SK-N-MC (cell line): ENCODE results near the gene IFI27L1.

Experiments
- DNase-seq: peaks from one replicate; pipeline ENCODE4 v3.0.0-alpha.2; 2011; ENCODE audit warnings: low read depth, low spot score
- H3K27ac ChIP-seq: fragments of 200-600 bp; sonication (generic); 2 replicates; pipeline ENCODE4 v1.5.1; 2016; ENCODE audit warnings: mixed run types
- H3K36me3 ChIP-seq: fragments of 200-600 bp; sonication (generic); 2 replicates; pipeline ENCODE4 v1.6.1; 2017; ENCODE audit warnings: antibody characterized with exemption, low read length, mixed read lengths; ENCODE audit not compliant: insufficient read depth
- H3K4me3 ChIP-seq: fragments of 200-600 bp; sonication (generic); 2 replicates; pipeline ENCODE4 v1.5.1; 2016
- H3K9ac ChIP-seq: fragments of 200-600 bp; sonication (generic); 2 replicates; pipeline ENCODE4 v1.8.0; 2017; ENCODE audit warnings: mixed run types, mixed read lengths; ENCODE audit not compliant: insufficient read length
- H3K9me3 ChIP-seq: fragments of 200-600 bp; sonication (generic); 2 replicates; pipeline ENCODE4 v1.6.1; 2017; ENCODE audit warnings: low read depth, mild to moderate bottlenecking, antibody characterized with exemption, low read length, moderate library complexity, mixed read lengths
- EZH2 ChIP-seq: fragments of 200-600 bp; sonication (generic); IDR thresholded peaks from one replicate; pipeline ENCODE4 v1.6.1; 2017; ENCODE audit warnings: antibody characterized with exemption
- FOXP2 ChIP-seq: optimal IDR thresholded peaks from 2 replicates; pipeline ENCODE3; 2011; ENCODE audit warnings: mild to moderate bottlenecking, moderate library complexity; ENCODE audit not compliant: insufficient read depth; ENCODE audit errors: extremely low read length, control extremely low read depth
- POLR2AphosphoS5 ChIP-seq: IDR thresholded peaks from 2 replicates; pipeline ENCODE4 v1.6.1; 2012; ENCODE audit warnings: mild to moderate bottlenecking, low read depth, low read length, borderline replicate concordance

IFI27L1 gene

GRCh38 chr14:94100847-94101246, 19.7 kb downstream of the IFI27L1 start:
- Histone ChIP-seq H3K9me3 (no peaks in the 10 kb centered on the region), H3K36me3 (no peaks in the 10 kb centered on the region), H3K9ac (no peak overlapping the region), H3K4me3 (no peak overlapping the region), H3K27ac (no peak overlapping the region)
- TF ChIP-seq FOXP2 (no peak), EZH2 (no peak), POLR2AphosphoS5 (no peak)
- no peak for DNase-seq

DNA sequence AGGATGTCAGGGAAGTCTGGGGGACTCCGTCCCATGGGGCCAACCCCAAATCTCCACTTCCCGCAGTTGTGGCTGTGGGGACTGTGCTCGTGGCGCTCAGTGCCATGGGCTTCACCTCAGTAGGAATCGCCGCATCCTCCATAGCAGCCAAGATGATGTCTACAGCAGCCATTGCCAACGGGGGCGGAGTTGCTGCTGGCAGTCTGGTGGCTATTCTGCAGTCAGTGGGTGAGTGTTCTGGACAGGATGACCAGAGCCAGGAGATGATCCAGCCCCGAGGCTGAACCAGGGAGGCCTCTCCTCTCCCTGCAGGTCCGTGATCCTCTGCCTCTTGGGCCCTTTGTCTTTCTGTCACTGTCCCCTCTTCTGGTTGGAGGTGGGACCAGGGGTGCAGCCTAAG, 20.6 kb downstream of the IFI27L1 start:
- DNase-seq = no peak
- Histone ChIP-seq H3K4me3 (no peak overlapping the region), H3K9ac (no peak overlapping the region), H3K27ac (no peak overlapping the region), H3K36me3 (no peaks in the 10 kb centered on the region), H3K9me3 (no peaks in the 10 kb centered on the region)
- no peak for TF ChIP-seq FOXP2
- TF ChIP-seq EZH2 = no peak
- no peak for TF ChIP-seq POLR2AphosphoS5

DNA sequence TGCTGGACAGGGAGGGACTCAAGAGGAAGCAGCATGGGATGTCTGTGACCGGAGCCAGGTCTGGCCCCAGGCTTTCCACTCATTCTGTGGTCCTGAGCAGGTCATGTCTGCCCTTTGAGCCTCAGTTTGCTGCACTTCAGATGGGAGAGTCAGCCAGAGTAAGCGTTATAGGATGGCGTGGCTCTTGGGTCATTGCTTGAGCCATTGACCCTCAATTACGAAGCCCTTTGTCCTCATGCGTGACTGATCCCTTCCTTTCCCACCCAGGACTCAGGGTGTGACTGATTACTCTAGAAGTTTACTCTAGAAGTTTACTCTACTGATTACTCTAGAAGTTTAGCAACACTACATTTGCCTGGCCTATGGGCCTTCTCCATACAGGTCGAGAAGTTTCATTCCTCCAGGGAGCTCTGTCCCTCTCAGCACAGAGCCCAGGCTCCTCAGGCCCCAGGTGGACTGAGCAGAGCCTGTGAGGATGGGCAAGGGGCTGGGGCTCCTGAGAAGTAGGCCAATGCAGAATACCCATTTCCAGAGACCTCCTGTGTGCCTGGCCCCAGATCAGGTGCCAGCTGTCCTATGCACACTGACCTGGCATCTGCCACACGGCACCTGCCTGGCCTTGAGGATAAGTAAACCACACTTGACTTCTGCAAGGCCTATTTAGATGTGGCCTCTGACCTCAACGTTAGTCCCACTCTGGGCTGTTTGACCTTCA, 21.8 kb downstream of the IFI27L1 start:
- no peak overlapping the region for H3K27ac ChIP-seq
- DNase-seq = no peak
- no peak overlapping the region for H3K9ac ChIP-seq
- no peak overlapping the region for H3K4me3 ChIP-seq
- no peaks in the 10 kb centered on the region for H3K36me3 ChIP-seq
- TF ChIP-seq POLR2AphosphoS5 = no peak
- no peak for TF ChIP-seq EZH2
- no peak for TF ChIP-seq FOXP2
- no peaks in the 10 kb centered on the region for H3K9me3 ChIP-seq

GRCh38 chr14:94103554-94104150, 22.5 kb downstream of the IFI27L1 start:
- Histone ChIP-seq H3K4me3 (no peak overlapping the region), H3K9ac (no peak overlapping the region), H3K27ac (no peak overlapping the region), H3K9me3 (no peaks in the 10 kb centered on the region), H3K36me3 (no peaks in the 10 kb centered on the region)
- no peak for DNase-seq
- no peak for TF ChIP-seq FOXP2
- no peak for TF ChIP-seq POLR2AphosphoS5
- TF ChIP-seq EZH2 = no peak

- Histone ChIP-seq H3K9me3 (no peaks in the 10 kb centered on the region), H3K27ac (no peak overlapping the region), H3K4me3 (no peak overlapping the region), H3K36me3 (no peaks in the 10 kb centered on the region), H3K9ac (no peak overlapping the region)
- TF ChIP-seq EZH2 (no peak), FOXP2 (no peak), POLR2AphosphoS5 (no peak)
- DNase-seq = no peak
These were observed 23.6 kb downstream of the IFI27L1 start for GRCh38 chr14:94104731-94105130.

GRCh38 chr14:94109915-94110250, 28.8 kb downstream of the IFI27L1 start:
- H3K36me3 ChIP-seq = no peaks in the 10 kb centered on the region
- no peaks in the 10 kb centered on the region for H3K9me3 ChIP-seq
- H3K9ac ChIP-seq = no peak overlapping the region
- no peak overlapping the region for H3K4me3 ChIP-seq
- H3K27ac ChIP-seq = no peak overlapping the region
- DNase-seq = no peak
- TF ChIP-seq EZH2 (no peak), FOXP2 (no peak), POLR2AphosphoS5 (no peak)

- Histone ChIP-seq H3K27ac (no peak within 1 kb of the TSS), H3K9ac (no peak within 1 kb of the TSS), H3K4me3 (no peak within 1 kb of the TSS), H3K36me3 (no peaks in the 10 kb centered on the region), H3K9me3 (no peaks in the 10 kb centered on the region)
- no peak for TF ChIP-seq EZH2
- DNase-seq = no peak
These were observed 29.6 kb downstream of the IFI27L1 start, which contains the start of gene IFI27 for GRCh38 chr14:94110552-94111181. Gene IFI27, plus strand, starts transcription at chr14:94110736.

DNA sequence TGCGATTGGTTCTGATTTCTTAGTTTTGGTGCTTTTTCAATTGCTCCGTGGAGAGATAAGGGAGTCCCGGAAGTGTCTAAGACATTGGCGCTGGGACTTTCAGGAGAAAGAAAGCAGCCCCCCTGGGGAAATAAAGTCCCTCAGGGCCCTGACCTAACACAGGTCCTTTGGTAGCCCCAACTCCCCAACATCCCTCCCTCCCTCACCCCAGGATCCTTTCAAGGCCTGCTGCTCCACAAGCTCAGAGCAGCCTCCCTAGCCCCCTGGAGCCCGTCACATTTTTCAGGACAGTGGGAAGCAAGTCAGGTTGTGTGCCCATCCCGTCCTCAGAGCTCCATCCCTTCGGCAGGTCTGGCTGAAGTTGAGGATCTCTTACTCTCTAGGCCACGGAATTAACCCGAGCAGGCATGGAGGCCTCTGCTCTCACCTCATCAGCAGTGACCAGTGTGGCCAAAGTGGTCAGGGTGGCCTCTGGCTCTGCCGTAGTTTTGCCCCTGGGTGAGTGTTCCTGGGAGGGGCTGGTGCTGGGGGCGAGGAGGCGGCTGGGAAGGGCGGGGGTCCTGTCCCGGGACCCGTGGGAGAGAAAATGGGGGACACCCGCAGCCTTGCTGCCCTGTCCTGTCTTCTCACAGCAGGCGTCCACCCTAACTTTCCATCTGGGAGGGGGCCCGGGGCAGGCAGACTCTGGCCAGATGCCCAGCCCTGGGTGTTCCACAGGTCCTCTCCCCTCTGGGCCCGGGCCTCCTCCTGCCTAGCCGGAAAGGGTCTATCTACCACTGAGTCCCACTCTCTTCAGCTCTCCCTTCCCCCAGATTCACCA, 30.4 kb downstream of the IFI27L1 start:
- Histone ChIP-seq H3K9me3 (no peaks in the 10 kb centered on the region), H3K27ac (no peak overlapping the region), H3K36me3 (no peaks in the 10 kb centered on the region), H3K9ac (no peak overlapping the region), H3K4me3 (no peak overlapping the region)
- TF ChIP-seq FOXP2 = no peak
- TF ChIP-seq POLR2AphosphoS5 = no peak
- TF ChIP-seq EZH2 = no peak
- no peak for DNase-seq
